T-cell (primary cell): ENCODE results near the gene PDXP. TPM values are rescaled to one million over a fixed set of nuclear protein-coding genes. Genes with fewer than 3 reads are reported as not detected.

Experiments
- ATAC-seq, 4 experiments: fragments of 200-7000 bp in 3 of 4; fragments of 150-1000 bp in 1 of 4; cut with Tn5 transposase; replicated peaks in 1 of 4; 1 replicate in 3 of 4; 2 replicates in 1 of 4; pipeline ENCODE4 v1.10.0; 2021; ENCODE audit warnings: moderate library complexity in 3 of 4, mild to moderate bottlenecking in 2 of 4, moderate number of reproducible peaks in 1 of 4
- CTCF ChIA-PET, 2 donors: fragments of 300-600 bp; sonication (Branson Sonifier 250); formaldehyde crosslinking; loops; one replicate each; lab custom pipeline; 2022; ENCODE audit warnings: antibody characterized with exemption in 2 of 2; lab: Charles Lee
- POLR2A ChIA-PET, 2 donors: fragments of 300-600 bp; sonication (Branson Sonifier 250); formaldehyde crosslinking; loops; one replicate each; lab custom pipeline; 2022; ENCODE audit warnings: antibody characterized with exemption in 2 of 2; lab: Charles Lee
- DNase-seq, 35 experiments: peaks; one replicate each; pipeline versions ENCODE4 v3.0.0 to v3.0.0-alpha.2; 2013 to 2023
- H3K27ac ChIP-seq: one replicate; pipeline ENCODE4 v1.5.1; 2013; ENCODE audit warnings: low read length
- H3K27me3 ChIP-seq, 2 experiments: replicated peaks in 1 of 2; 1 replicate in 1 of 2; 2 replicates in 1 of 2; pipeline versions ENCODE4 v1.6.1 to v1.7.0; 2013; ENCODE audit warnings: low read length in 1 of 2, mixed read lengths in 1 of 2; ENCODE audit not compliant: control insufficient read depth in 2 of 2, insufficient read depth in 2 of 2; ENCODE audit errors: extremely low read depth in 1 of 2
- H3K36me3 ChIP-seq, 2 donors: 1 replicate in 1 of 2; 2 replicates in 1 of 2; pipeline versions ENCODE4 v1.6.1 to v1.7.0; 2013; ENCODE audit warnings: low read length in 1 of 2; ENCODE audit not compliant: control insufficient read depth in 2 of 2, insufficient read depth in 1 of 2; ENCODE audit errors: extremely low read depth in 1 of 2
- H3K4me1 ChIP-seq, 2 experiments: 1 replicate in 1 of 2; 2 replicates in 1 of 2; pipeline versions ENCODE4 v1.6.1 to v1.7.0; 2013; ENCODE audit warnings: low read length in 2 of 2, mixed read lengths in 1 of 2; ENCODE audit not compliant: insufficient read depth in 2 of 2, control insufficient read depth in 1 of 2; ENCODE audit errors: extremely low read depth in 1 of 2
- H3K4me3 ChIP-seq, 2 donors: 1 replicate in 1 of 2; 2 replicates in 1 of 2; pipeline versions ENCODE4 v1.5.1 to v1.7.0; 2013; ENCODE audit warnings: mild to moderate bottlenecking in 2 of 2, low read length in 1 of 2, moderate library complexity in 1 of 2; ENCODE audit not compliant: control insufficient read depth in 1 of 2; ENCODE audit errors: extremely low read depth in 1 of 2
- H3K9me3 ChIP-seq: 2 replicates; pipeline ENCODE4 v1.7.0; 2013
- H3K27ac Mint-ChIP-seq, 2 donors: one replicate each; pipeline ENCODE4 v1.8.0; 2020 to 2021; ENCODE audit warnings: mild to moderate bottlenecking in 2 of 2, mixed read lengths in 2 of 2
- H3K27me3 Mint-ChIP-seq, 2 donors: one replicate each; pipeline ENCODE4 v1.8.0; 2021 to 2022; ENCODE audit warnings: mixed read lengths in 2 of 2
- H3K36me3 Mint-ChIP-seq: one replicate; pipeline ENCODE4 v1.8.0; 2021; ENCODE audit warnings: mixed read lengths
- H3K4me1 Mint-ChIP-seq, 3 donors: one replicate each; pipeline ENCODE4 v1.8.0; 2020 to 2022; ENCODE audit warnings: mixed read lengths in 3 of 3, mild to moderate bottlenecking in 1 of 3
- H3K4me3 Mint-ChIP-seq, 3 donors: one replicate each; pipeline ENCODE4 v1.8.0; 2020 to 2022; ENCODE audit warnings: mild to moderate bottlenecking in 3 of 3, mixed read lengths in 3 of 3, moderate library complexity in 3 of 3
- H3K9me3 Mint-ChIP-seq, 3 donors: one replicate each; pipeline ENCODE4 v1.8.0; 2020 to 2022; ENCODE audit warnings: mixed read lengths in 3 of 3
- WGBS: methylation state at CpG from one replicate; pipeline ENCODE4 v1.1.5; 2013; ENCODE audit warnings: missing lambda C conversion rate; ENCODE audit not compliant: insufficient coverage; 5-methylcytosine and 5-hydroxymethylcytosine counted together
- total RNA-seq, 35 experiments: library from RNA in 6 of 35; stranded (reverse) in 6 of 35; fragments of 120-200 nt in 1 of 35; gene quantifications; one replicate each; pipeline versions ENCODE4 v1.2.1 to v1.2.4 and lab custom pipeline; 2013 to 2026

The PDXP gene
- total RNA-seq, 5 donors from 2014 or later (not counting 1 experiment from before 2014, with no cell fraction given), result 3.1 to 11.3 (median 10.7) TPM

- no peaks in the 10 kb centered on the region for H3K27me3 Mint-ChIP-seq
- H3K4me1 Mint-ChIP-seq, result peaks cover 7 to 9% (median 7%) of the 10 kb centered on the region in 3 donors
- Histone ChIP-seq H3K4me1 (peaks cover 4 to 10% of the 10 kb centered on the region in 2 experiments), H3K4me3 (no peak overlapping the region), H3K27ac (no peak overlapping the region), H3K9me3 (no peaks in the 10 kb centered on the region), H3K27me3 (peaks cover 0 to 5% of the 10 kb centered on the region in 2 experiments), H3K36me3 (peaks cover 0 to 2% of the 10 kb centered on the region in 2 donors)
- H3K4me3 Mint-ChIP-seq, result no peak overlapping the region
- peak overlapping the region in 1 of 2 donors; percentile 23 for H3K27ac Mint-ChIP-seq
- CTCF ChIA-PET, result no interaction called here
- H3K9me3 Mint-ChIP-seq, result no peaks in the 10 kb centered on the region
- no peak for ATAC-seq
- DNase-seq, result no peak
- WGBS, result 53% methylated on average over 6 of the region's 8 CpGs
- POLR2A ChIA-PET, result no interaction called here
- H3K36me3 Mint-ChIP-seq, result peaks cover 13% of the 10 kb centered on the region
These were observed 42.7 kb downstream of the PDXP start for GRCh38 chr22:37701141-37701786.

- H3K36me3 Mint-ChIP-seq, result peaks cover 13% of the 10 kb centered on the region
- no peak for ATAC-seq
- no peak overlapping the region for H3K4me3 Mint-ChIP-seq
- no peaks in the 10 kb centered on the region for H3K9me3 Mint-ChIP-seq
- Histone ChIP-seq H3K4me3 (no peak overlapping the region), H3K36me3 (peaks cover 0 to 2% of the 10 kb centered on the region in 2 donors), H3K27ac (no peak overlapping the region), H3K4me1 (no peaks in the 10 kb centered on the region), H3K27me3 (no peaks in the 10 kb centered on the region), H3K9me3 (no peaks in the 10 kb centered on the region)
- ChIA-PET POLR2A (interaction anchor here in 1 of 2 donors (0.5 kb wide), 1 partner anchor 931 kb away, joined by 4 read pairs; no protein-coding TSS in a partner anchor), CTCF (no interaction called here)
- H3K4me1 Mint-ChIP-seq, result no peaks in the 10 kb centered on the region
- no peak overlapping the region for H3K27ac Mint-ChIP-seq
- H3K27me3 Mint-ChIP-seq, result no peaks in the 10 kb centered on the region
- no peak for DNase-seq
- WGBS, result 100% methylated on average over 2 of the region's 7 CpGs
These were observed 45.4 kb downstream of the PDXP start for GRCh38 chr22:37703906-37704305.

- DNase-seq (no peak), ATAC-seq (no peak)
- peaks cover 13% of the 10 kb centered on the region for H3K36me3 Mint-ChIP-seq
- H3K9me3 Mint-ChIP-seq, result no peaks in the 10 kb centered on the region
- no peaks in the 10 kb centered on the region for H3K4me1 Mint-ChIP-seq
- Histone ChIP-seq H3K27me3 (no peaks in the 10 kb centered on the region), H3K36me3 (peaks cover 0 to 2% of the 10 kb centered on the region in 2 donors), H3K27ac (no peak overlapping the region), H3K4me1 (no peaks in the 10 kb centered on the region), H3K4me3 (no peak overlapping the region), H3K9me3 (no peaks in the 10 kb centered on the region)
- ChIA-PET POLR2A (no interaction called here), CTCF (no interaction called here)
- WGBS, result 80% methylated on average over 1 of the region's 3 CpGs
- H3K27ac Mint-ChIP-seq, result no peak overlapping the region
- no peak overlapping the region for H3K4me3 Mint-ChIP-seq
- no peaks in the 10 kb centered on the region for H3K27me3 Mint-ChIP-seq
These were observed 46.1 kb downstream of the PDXP start for GRCh38 chr22:37704645-37705044.

GRCh38 chr22:37705205-37705604, 46.7 kb downstream of the PDXP start:
- Histone ChIP-seq H3K4me3 (no peak overlapping the region), H3K27ac (no peak overlapping the region), H3K9me3 (no peaks in the 10 kb centered on the region), H3K36me3 (peaks cover 2 to 3% of the 10 kb centered on the region in 2 donors), H3K27me3 (no peaks in the 10 kb centered on the region), H3K4me1 (no peaks in the 10 kb centered on the region)
- Mint-ChIP-seq H3K4me3 (no peak overlapping the region), H3K27me3 (no peaks in the 10 kb centered on the region), H3K27ac (no peak overlapping the region), H3K9me3 (no peaks in the 10 kb centered on the region), H3K4me1 (no peaks in the 10 kb centered on the region), H3K36me3 (peaks cover 16% of the 10 kb centered on the region)
- 75% methylated on average over 2 of the region's 3 CpGs for WGBS
- DNase-seq (no peak), ATAC-seq (no peak)
- ChIA-PET CTCF (no interaction called here), POLR2A (no interaction called here)

GRCh38 chr22:37708580-37709444, 50.3 kb downstream of the PDXP start:
- CTCF ChIA-PET, result no interaction called here
- 89% methylated on average over 18 of the region's 25 CpGs for WGBS
- H3K27ac ChIP-seq, result no peak overlapping the region

GRCh38 chr22:37709445-37709765, 50.9 kb downstream of the PDXP start:
- no peaks in the 10 kb centered on the region for H3K9me3 ChIP-seq
- ChIA-PET POLR2A (no interaction called here), CTCF (no interaction called here)
- DNase-seq, result no peak
- H3K27me3 ChIP-seq, result no peaks in the 10 kb centered on the region
- Mint-ChIP-seq H3K4me1 (no peaks in the 10 kb centered on the region), H3K36me3 (peaks cover 9% of the 10 kb centered on the region), H3K27me3 (no peaks in the 10 kb centered on the region), H3K27ac (no peak overlapping the region), H3K4me3 (no peak overlapping the region), H3K9me3 (no peaks in the 10 kb centered on the region)
- H3K4me3 ChIP-seq, result no peak overlapping the region
- H3K27ac ChIP-seq, result no peak overlapping the region
- H3K4me1 ChIP-seq, result no peaks in the 10 kb centered on the region
- 88% methylated on average over 5 of the region's 15 CpGs for WGBS
- no peak for ATAC-seq
- H3K36me3 ChIP-seq, result peaks cover 3 to 4% of the 10 kb centered on the region in 2 donors

More at GRCh38 chr22:37708580-37709444, 50.3 kb downstream of the PDXP start:
- H3K4me3 Mint-ChIP-seq, result no peak overlapping the region
- DNase-seq (no peak), ATAC-seq (no peak)
- Histone ChIP-seq H3K36me3 (peaks cover 3 to 4% of the 10 kb centered on the region in 2 donors), H3K4me3 (no peak overlapping the region), H3K4me1 (no peaks in the 10 kb centered on the region), H3K27me3 (no peaks in the 10 kb centered on the region), H3K9me3 (no peaks in the 10 kb centered on the region)
- no peak overlapping the region for H3K27ac Mint-ChIP-seq
- no peaks in the 10 kb centered on the region for H3K9me3 Mint-ChIP-seq
- peaks cover 10% of the 10 kb centered on the region for H3K36me3 Mint-ChIP-seq
- no peaks in the 10 kb centered on the region for H3K27me3 Mint-ChIP-seq
- POLR2A ChIA-PET, result no interaction called here
- H3K4me1 Mint-ChIP-seq, result no peaks in the 10 kb centered on the region
